Esophagus muscularis mucosa (tissue), 4 donors: ENCODE data around the gene SLC25A25. TPM values are rescaled to one million over a fixed set of nuclear protein-coding genes. Genes with fewer than 3 reads are reported as not detected.

Experiments
- DNase-seq: peaks from one replicate; pipeline ENCODE4 v3.0.0-alpha.2; 2017; ENCODE audit errors: extremely low spot score
- H3K27ac ChIP-seq, 4 donors: fragments of 200-600 bp; sonication (generic); replicated peaks in 1 of 4; 1 replicate in 3 of 4; 2 replicates in 1 of 4; pipeline ENCODE4 v1.5.1; 2016 to 2019; ENCODE audit warnings: mild to moderate bottlenecking in 1 of 4
- H3K27me3 ChIP-seq, 4 donors: fragments of 200-600 bp; sonication (generic); one replicate each; pipeline versions ENCODE4 v1.5.1 to v1.6.0; 2016 to 2019
- H3K36me3 ChIP-seq, 4 donors: fragments of 200-600 bp; sonication (generic); one replicate each; pipeline ENCODE4 v1.5.1; 2016 to 2019
- H3K4me1 ChIP-seq, 4 donors: fragments of 200-600 bp; sonication (generic); one replicate each; pipeline ENCODE4 v1.5.1; 2016 to 2019
- H3K4me3 ChIP-seq, 4 donors: fragments of 200-600 bp; sonication (generic); 1 replicate in 2 of 4; 2 replicates in 2 of 4; pipeline ENCODE4 v1.5.1; 2016 to 2019; ENCODE audit warnings: mild to moderate bottlenecking in 4 of 4, moderate library complexity in 1 of 4
- H3K9me3 ChIP-seq, 4 donors: fragments of 200-600 bp; sonication (generic); 1 replicate in 3 of 4; 2 replicates in 1 of 4; pipeline ENCODE4 v1.5.1; 2016 to 2019
- EP300 ChIP-seq: sonication (generic); formaldehyde crosslinking; IDR thresholded peaks from one replicate; pipeline ENCODE4 v1.6.1; 2017; ENCODE audit warnings: antibody characterized with exemption
- POLR2A ChIP-seq: fragments of 450-650 bp; IDR thresholded peaks from one replicate; pipeline ENCODE4 v1.6.1; 2017; ENCODE audit warnings: antibody characterized with exemption, moderate library complexity, mild to moderate bottlenecking, low read depth
- POLR2AphosphoS5 ChIP-seq, 2 donors: sonication (generic); formaldehyde crosslinking; IDR thresholded peaks; one replicate each; pipeline ENCODE4 v1.6.1; 2017; ENCODE audit warnings: antibody characterized with exemption in 2 of 2
- WGBS: methylation state at CpG from one replicate; pipeline ENCODE4 v1.1.5; 2018; 5-methylcytosine and 5-hydroxymethylcytosine counted together
- intact Hi-C: fragments of 100-400 bp; cut with DNase I; formaldehyde crosslinking; loops from one replicate; pipeline ENCODE4 v1.15.1; 2023
- total RNA-seq, 4 donors: library from RNA; depleted of rRNA; stranded (reverse); fragments of >200 nt; gene quantifications; one replicate each; pipeline versions ENCODE4 v1.1.0 to v1.2.1, GENCODE V29; 2016
- TF ChIP-seq, protein P1 (sequence below), 3 experiments: fragments of 200-600 bp in 2 of 3; fragments of 450-650 bp in 1 of 3; sonication (generic) in 2 of 3; IDR thresholded peaks; one replicate each; pipeline ENCODE4 v1.5.1; 2017 to 2019; ENCODE audit warnings: antibody characterized with exemption in 3 of 3, mild to moderate bottlenecking in 2 of 3, moderate library complexity in 1 of 3

Gene SLC25A25
- total RNA-seq, 4 donors from 2014 or later, result 14.5 to 140 (median 21.3) TPM

DNA sequence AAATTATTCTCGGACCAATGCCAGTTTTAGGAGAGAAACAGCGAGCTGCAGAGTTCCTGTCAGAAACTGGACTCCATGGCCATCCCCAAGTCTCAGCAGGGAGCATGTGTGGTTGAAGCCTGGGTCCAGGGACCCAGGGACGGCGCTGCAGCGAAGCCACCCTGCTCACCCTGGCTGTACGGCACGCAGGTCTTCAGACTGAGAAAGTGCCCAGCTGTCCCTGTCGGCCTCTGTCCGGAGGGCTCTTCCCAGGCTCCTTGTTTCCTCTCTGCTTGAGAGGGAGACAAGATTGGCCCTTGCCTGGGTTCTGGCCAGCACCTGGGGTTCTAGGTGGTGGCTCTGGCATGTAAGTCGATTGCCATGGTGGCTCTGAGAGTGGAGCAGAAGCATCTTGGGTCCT, 32.5 kb downstream of the SLC25A25 start:
- DNase-seq, result no peak
- H3K36me3 ChIP-seq, result peaks cover 36 to 49% (median 43%) of the 10 kb centered on the region in 4 donors
- H3K9me3 ChIP-seq, result no peaks in the 10 kb centered on the region
- H3K27me3 ChIP-seq, result no peaks in the 10 kb centered on the region
- 57% methylated on average over 1 of the region's 10 CpGs for WGBS
- intact Hi-C loops, result no loop called here
- H3K27ac ChIP-seq, result peak overlapping the region; percentile 93 to 97 (median 96)
- H3K4me1 ChIP-seq, result peaks cover 53 to 77% (median 76%) of the 10 kb centered on the region in 4 donors
- H3K4me3 ChIP-seq, result peak overlapping the region; percentile 58 to 63 (median 61)
- TF ChIP-seq EP300 (no peak), POLR2A (no peak), POLR2AphosphoS5 (IDR thresholded peaks at IDR 0.05) (no peak)
- TF ChIP-seq, protein P1, sequence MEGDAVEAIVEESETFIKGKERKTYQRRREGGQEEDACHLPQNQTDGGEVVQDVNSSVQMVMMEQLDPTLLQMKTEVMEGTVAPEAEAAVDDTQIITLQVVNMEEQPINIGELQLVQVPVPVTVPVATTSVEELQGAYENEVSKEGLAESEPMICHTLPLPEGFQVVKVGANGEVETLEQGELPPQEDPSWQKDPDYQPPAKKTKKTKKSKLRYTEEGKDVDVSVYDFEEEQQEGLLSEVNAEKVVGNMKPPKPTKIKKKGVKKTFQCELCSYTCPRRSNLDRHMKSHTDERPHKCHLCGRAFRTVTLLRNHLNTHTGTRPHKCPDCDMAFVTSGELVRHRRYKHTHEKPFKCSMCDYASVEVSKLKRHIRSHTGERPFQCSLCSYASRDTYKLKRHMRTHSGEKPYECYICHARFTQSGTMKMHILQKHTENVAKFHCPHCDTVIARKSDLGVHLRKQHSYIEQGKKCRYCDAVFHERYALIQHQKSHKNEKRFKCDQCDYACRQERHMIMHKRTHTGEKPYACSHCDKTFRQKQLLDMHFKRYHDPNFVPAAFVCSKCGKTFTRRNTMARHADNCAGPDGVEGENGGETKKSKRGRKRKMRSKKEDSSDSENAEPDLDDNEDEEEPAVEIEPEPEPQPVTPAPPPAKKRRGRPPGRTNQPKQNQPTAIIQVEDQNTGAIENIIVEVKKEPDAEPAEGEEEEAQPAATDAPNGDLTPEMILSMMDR (IDR thresholded peaks at IDR 0.05), result no peak

DNA sequence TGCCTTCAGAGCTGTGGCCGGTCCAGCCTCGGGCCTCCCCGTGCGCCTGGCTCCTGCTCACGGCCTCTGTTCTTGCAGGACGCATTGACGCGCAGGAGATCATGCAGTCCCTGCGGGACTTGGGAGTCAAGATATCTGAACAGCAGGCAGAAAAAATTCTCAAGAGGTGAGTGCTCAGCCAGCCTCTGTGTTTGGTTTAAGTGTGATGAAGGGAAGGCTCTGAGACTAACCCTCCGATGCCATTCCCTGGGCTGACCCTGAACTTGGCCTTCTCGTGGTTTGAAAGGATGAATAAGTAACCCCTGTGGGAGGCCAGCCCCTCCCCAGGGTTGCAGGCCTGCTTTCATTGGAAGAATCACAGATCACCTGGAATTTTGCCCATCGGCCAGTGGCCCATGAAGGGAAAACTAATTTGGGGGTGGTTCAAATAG, 33.2 kb downstream of the SLC25A25 start:
- DNase-seq, result no peak
- WGBS, result 79% methylated on average over 12 of the region's 12 CpGs
- TF ChIP-seq, protein P1 (IDR thresholded peaks at IDR 0.05), result no peak
- no peak for TF ChIP-seq EP300
- TF ChIP-seq POLR2AphosphoS5 (IDR thresholded peaks at IDR 0.05), result no peak
- TF ChIP-seq POLR2A, result no peak
- H3K4me3 ChIP-seq, result peak overlapping the region in 1 of 4 donors; percentile 60
- peaks cover 43 to 56% (median 50%) of the 10 kb centered on the region in 4 donors for H3K36me3 ChIP-seq
- H3K9me3 ChIP-seq, result no peaks in the 10 kb centered on the region
- no peaks in the 10 kb centered on the region for H3K27me3 ChIP-seq
- H3K27ac ChIP-seq, result peak overlapping the region; percentile 93 to 97 (median 96)
- intact Hi-C loops, result no loop called here
- peaks cover 53 to 74% (median 71%) of the 10 kb centered on the region in 4 donors for H3K4me1 ChIP-seq

- TF ChIP-seq POLR2AphosphoS5 (IDR thresholded peaks at IDR 0.05) (peak in 1 of 2 donors; percentile 4), EP300 (no peak)
- TF ChIP-seq, protein P1 (IDR thresholded peaks at IDR 0.05), result no peak
- DNase-seq, result no peak
- Histone ChIP-seq H3K36me3 (peaks cover 47 to 61% (median 54%) of the 10 kb centered on the region in 4 donors), H3K4me3 (peak overlapping the region in 1 of 4 donors; percentile 3), H3K9me3 (no peaks in the 10 kb centered on the region), H3K27me3 (no peaks in the 10 kb centered on the region), H3K4me1 (peaks cover 50 to 74% (median 66%) of the 10 kb centered on the region in 4 donors), H3K27ac (peak overlapping the region in 3 of 4 donors; percentile 93 to 97 (median 96))
- intact Hi-C loops, result no loop called here
- 84% methylated on average over 16 of the region's 20 CpGs for WGBS
These were observed 33.7 kb downstream of the SLC25A25 start for GRCh38 chr9:128101690-128102089.

- TF ChIP-seq, protein P1 (IDR thresholded peaks at IDR 0.05), result no peak
- TF ChIP-seq POLR2AphosphoS5 (IDR thresholded peaks at IDR 0.05), result no peak
- TF ChIP-seq POLR2A, result no peak
- TF ChIP-seq EP300, result no peak
- Histone ChIP-seq H3K9me3 (no peaks in the 10 kb centered on the region), H3K27ac (peak overlapping the region in 3 of 4 donors; percentile 3 to 97 (median 93)), H3K27me3 (no peaks in the 10 kb centered on the region), H3K4me1 (peaks cover 49 to 72% (median 62%) of the 10 kb centered on the region in 4 donors), H3K4me3 (no peak overlapping the region), H3K36me3 (peaks cover 52 to 66% (median 60%) of the 10 kb centered on the region in 4 donors)
- intact Hi-C loops, result no loop called here
- WGBS, result 78% methylated on average over 6 of the region's 13 CpGs
- DNase-seq, result no peak
These were observed 34.2 kb downstream of the SLC25A25 start for GRCh38 chr9:128102196-128102595.
